NCI-H2171 treated with DMSO at 0.1 percent for 48 hours (cell line): ENCODE results near the gene ACOT13.
A peak's percentile ranks its signal among the peaks of the same experiment; 100 is the strongest.
"Not testable (repeated sequence)": the region's sequence is repeated elsewhere in the genome, so short reads cannot be mapped to it uniquely, and the experiment has no call there.

ENCODE experiments used
- DNase-seq: peaks from one replicate; lab custom pipeline; 2025; lab: John Stamatoyannopoulos, UW

ACOT13 gene

GRCh38 chr6:24662236-24662635, 4.6 kb upstream of the ACOT13 start:
- no peak for DNase-seq

DNA sequence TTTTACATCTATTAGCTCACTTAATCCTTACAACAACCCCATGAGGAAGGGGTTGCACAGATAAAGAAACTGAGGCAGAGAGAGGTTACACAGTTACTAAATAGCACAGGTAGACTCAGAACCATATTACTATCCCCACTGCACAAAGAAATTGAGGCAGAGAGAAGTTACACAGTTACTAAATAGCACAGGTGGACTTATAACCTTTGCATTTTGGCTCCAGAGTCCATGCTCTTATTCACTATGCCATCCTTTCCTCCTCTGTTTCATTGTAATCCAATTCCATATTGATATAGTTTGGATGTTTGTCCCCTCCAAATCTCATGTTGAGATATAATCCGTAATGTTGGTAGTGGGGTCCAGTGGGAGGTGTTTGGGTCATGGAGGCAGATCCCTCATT, 3.7 kb upstream of the ACOT13 start:
- no peak for DNase-seq

DNA sequence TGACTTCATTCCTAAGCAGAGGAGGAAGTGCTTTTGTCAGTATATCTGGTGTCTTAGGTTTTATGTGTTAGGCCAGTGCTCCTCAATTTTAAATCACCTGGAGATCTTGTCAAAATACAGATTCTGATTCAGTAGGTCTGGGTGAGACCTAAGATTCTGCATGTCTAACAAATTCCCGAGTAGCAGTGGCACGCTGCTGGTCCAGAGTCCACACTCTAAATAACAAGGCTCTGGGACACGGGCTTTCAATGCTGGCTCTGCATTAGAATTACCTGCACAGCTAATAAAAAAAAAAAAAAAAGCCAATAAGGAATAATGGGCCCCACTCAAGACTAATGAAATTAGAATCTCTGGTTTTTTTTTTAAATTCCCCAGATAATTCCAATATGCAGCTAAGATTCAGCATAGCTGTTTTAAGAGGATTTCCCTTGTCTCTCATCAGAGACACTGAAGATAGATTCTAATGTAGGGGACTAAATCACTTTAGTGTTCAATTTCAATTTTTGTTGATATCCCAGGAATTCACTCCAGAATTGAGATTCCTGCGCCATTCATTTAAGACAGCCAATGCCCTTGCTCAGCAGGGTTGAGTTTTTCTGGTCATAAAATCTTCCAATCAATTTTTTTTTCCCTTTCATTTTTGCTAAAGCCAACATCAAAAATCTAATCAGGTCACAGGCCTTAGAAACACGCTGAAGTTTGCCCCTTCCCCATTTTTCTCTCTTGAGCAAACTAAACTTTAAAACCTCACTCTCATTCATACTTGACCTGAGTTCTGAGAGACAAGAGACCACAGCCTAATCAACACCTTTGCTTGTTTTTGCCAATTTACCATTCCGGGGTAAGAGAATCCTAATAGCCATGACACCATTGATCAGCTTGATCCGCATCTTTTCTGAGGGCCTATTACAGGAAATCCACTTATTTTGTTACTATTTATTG, 2.6 kb upstream of the ACOT13 start:
- no peak for DNase-seq

- DNase-seq: peak; percentile 76
These were observed 708 bp upstream of the ACOT13 start for GRCh38 chr6:24666097-24666640.

DNA sequence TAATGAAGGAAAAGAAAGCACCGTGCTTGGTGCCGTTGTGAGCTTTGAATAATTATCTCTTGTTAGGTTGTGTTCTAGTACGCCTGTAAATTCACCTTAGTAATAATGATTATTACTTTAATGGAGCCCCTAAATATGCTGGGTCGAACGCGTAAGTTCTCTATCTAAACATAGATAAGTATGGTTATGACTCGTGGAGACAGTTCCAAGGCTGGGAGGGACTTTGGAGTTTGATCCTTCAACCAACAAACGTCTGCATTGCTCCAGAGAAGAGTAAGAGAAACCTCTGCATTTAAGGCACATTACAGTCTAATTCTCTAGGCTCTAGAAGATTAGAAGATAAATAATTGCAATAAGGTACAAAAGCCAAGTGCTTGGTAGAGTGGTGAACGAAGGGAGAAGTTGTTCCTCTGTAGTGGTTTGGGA, 514 bp downstream of the ACOT13 start:
- DNase-seq: peak; percentile 20

DNA sequence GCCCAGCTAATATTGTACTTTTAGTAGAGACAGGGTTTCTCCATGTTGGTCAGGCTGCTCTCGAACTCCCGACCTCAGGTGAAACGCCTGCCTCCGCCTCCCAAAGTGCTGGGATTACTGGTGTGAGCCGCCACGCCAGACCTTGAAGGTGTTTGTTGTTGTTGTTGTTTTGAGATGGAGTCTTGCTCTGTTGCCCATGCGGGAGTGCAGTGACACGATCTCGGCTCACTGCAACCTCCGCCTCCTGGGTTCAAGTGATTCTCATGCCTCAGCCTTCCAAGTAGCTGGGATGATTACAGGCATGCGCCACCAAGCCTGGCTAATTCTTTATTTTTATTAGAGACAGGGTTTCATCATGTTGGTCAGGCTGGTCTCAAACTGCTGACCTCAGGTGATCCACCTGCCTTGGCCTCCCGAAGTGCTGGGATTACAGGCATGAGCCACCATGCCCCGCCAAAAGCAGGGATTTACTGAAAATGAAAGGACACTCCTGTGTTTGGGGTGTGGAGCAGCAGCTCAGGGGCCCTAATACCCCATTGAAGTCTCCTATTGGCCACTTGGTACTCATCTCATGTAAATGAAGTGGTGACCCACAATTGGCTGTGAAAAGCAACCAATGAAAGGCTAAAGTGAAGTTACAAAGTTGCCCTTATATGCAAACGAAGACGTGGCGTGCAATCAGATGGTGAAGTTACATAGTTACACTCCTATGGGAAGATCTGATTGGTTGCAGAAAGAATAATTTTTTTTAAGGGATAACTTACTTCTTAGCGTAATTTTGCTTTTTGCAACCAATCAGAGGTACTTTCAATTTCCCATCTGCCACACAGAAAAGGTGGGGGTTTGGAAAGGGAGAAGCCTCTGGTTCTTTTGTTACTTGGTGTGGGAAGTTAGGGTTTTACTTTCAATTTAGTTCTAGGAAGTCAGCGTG, 1.5 kb downstream of the ACOT13 start:
- not testable (repeated sequence) for DNase-seq

- no peak for DNase-seq
These were observed 2.1 kb downstream of the ACOT13 start for GRCh38 chr6:24668997-24669361.

GRCh38 chr6:24670492-24670891, 3.6 kb downstream of the ACOT13 start:
- DNase-seq: not testable (repeated sequence)

DNA sequence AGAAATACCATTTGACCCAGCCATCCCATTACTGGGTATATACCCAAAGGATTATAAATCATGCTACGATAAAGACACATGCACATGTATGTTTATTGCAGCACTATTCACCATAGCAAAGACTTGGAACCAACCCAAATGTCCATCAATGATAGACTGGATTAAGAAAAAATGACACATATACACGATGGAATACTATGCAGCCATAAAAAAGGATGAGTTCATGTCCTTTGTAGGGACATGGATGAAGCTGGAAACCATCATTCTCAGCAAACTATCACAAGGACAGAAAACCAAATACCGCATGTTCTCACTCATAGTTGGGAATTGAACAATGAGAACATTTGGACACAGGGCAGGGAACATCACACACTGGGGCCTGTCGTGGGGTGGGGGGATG, 4.2 kb downstream of the ACOT13 start:
- not testable (repeated sequence) for DNase-seq

DNA sequence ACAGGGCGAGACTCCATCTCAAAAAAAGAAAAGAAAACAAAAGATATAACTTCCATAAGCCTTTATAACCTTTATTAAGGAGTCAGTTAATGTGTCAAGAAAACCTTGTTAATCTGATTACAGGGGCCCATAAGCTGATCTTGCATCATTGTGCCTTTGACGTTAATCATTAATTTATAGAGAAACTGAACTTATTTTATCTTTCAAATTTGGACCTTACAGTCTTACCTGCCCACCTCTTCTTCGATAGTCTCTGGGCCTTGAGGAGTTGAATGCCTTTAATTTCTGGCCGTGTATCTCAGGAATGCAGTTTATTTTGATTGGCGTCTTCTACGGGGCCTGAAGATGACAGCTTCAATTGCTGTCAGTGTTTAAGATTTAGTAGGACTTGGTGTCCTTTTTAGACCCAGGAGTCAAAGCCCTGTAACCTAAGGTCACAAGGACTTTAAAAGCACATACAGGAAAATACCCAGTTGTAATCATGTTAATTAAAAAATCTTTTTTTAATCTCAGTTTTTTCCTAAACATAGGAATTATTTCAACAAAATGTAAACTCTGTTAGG, 5.8 kb downstream of the ACOT13 start:
- no peak for DNase-seq

DNA sequence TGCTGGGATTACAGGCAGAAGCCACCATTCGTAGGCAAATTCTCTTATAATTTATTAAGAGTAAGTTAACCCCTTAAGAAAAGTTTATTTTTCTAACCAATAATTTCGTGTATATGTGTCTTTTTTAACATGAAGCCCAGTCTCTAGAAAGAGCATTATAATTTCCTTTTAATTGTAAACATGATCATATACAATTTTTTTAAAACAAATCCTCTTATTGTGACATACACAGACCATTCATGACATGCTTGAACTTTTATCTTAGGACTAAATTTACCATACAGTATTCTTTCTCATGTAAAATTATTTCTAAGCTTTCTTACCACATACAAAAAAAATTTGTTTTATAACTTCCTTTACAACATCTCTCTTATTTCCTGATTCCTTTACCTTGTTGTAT, 6.7 kb downstream of the ACOT13 start:
- no peak for DNase-seq

DNA sequence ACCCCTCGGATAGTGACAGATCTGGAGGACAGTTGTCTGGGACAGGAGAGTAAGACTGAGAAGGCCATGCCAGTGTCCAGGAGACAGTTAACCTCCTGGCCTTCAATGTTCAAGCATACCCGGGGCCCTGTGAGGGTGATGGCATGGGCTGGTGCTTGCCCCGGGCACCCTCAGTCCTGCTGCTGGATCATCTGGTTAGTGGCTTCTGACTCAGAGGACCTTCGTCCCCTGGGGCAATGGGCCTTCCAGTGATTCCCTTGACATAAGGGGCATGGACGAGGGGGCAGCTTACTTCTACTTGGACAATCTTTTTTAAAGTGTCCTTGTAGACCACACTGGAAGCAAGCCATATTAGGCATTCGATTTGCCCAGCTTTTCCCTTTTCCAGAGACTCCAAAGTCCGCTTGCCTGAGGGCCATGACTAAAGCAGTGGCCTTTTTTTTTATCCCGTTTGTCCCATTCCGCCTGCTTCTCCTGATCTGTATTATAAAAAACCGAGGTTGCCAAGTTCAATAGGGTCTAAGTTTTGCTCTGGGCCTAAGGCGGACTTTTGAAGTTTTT, 12.0 kb downstream of the ACOT13 start:
- not testable (repeated sequence) for DNase-seq

DNA sequence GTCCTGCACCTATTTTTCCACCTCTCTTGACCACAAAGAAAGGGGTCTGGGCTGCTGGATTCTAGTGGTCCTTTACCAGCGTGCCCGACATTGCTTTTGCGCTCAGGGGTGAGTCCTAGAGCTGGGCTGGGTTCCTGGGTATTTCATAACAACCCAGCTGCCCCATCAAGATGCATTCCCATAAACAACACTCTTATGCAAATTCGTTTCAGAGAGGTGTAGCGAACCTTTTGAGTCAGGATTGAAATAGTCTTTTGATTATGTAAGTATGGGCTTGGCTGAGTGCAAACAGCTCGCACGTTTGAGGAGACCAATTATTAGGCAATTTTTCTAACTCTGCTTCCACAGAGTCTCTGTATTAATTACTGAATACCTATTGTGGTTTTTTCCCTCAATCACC, 13.7 kb downstream of the ACOT13 start:
- no peak for DNase-seq

- DNase-seq: no peak
These were observed 16.7 kb downstream of the ACOT13 start for GRCh38 chr6:24683297-24684296.

GRCh38 chr6:24686408-24686807, 19.5 kb downstream of the ACOT13 start:
- no peak for DNase-seq

- no peak for DNase-seq
These were observed 20.1 kb downstream of the ACOT13 start for GRCh38 chr6:24686946-24687345.

- DNase-seq: no peak
These were observed 23.1 kb downstream of the ACOT13 start for GRCh38 chr6:24689964-24690363.

DNA sequence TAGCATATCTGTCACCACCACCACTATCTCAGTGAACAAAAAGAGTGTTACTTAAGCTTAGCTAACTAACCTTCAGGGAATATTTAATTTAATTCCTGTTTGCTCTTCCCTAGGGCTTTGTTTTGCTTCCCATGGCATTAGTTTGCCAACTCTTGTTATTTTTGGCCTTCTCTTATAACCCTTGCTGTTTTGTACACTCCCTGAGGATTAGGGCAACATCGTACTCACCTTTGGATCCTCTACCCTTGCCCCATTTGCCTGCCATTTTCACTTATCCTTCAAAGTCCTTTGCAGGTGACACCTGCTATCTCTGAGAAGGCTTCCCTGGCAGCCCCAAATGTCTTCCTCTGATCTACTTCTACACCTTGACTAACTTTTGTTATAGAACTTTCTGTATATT, 23.7 kb downstream of the ACOT13 start:
- DNase-seq: no peak

GRCh38 chr6:24691550-24691949, 24.7 kb downstream of the ACOT13 start:
- DNase-seq: no peak

GRCh38 chr6:24692003-24692402, 25.1 kb downstream of the ACOT13 start:
- no peak for DNase-seq

GRCh38 chr6:24692415-24692814, 25.5 kb downstream of the ACOT13 start:
- no peak for DNase-seq
